Transverse colon (tissue), 3 donors: ENCODE data around the gene TAP1.

Experiments used
- POLR2A ChIP-seq: fragments of 450-650 bp; IDR thresholded peaks from one replicate; pipeline ENCODE4 v1.6.1; 2016; ENCODE audit warnings: antibody characterized with exemption, mild to moderate bottlenecking, moderate library complexity
- POLR2AphosphoS5 ChIP-seq, 3 donors: sonication (generic); formaldehyde crosslinking; IDR thresholded peaks; one replicate each; pipeline ENCODE4 v1.6.1; 2016; ENCODE audit warnings: antibody characterized with exemption in 3 of 3

GRCh38 chr6:32865724-32866443 is 12.4 kb upstream of the TAP1 start:
- no peak for TF ChIP-seq POLR2AphosphoS5 (IDR thresholded peaks at IDR 0.05)
- no peak for TF ChIP-seq POLR2A
